Sigmoid colon (tissue), 7 donors: ENCODE data around the gene CHST8. TPM values are rescaled to one million over a fixed set of nuclear protein-coding genes. Genes with fewer than 3 reads are reported as not detected.

Source experiments
- DNase-seq: peaks from one replicate; pipeline ENCODE4 v3.0.0-alpha.2; 2019
- H3K27ac ChIP-seq, 4 donors: fragments of 200-600 bp; sonication (generic); one replicate each; pipeline ENCODE4 v1.5.1; 2016 to 2019; ENCODE audit warnings: mild to moderate bottlenecking in 1 of 4
- H3K27me3 ChIP-seq, 3 donors: fragments of 200-600 bp; sonication (generic); one replicate each; pipeline ENCODE4 v1.5.1; 2019; ENCODE audit warnings: mild to moderate bottlenecking in 1 of 3
- H3K36me3 ChIP-seq, 4 donors: fragments of 200-600 bp; sonication (generic); one replicate each; pipeline ENCODE4 v1.5.1; 2016 to 2019
- H3K4me1 ChIP-seq, 4 donors: fragments of 200-600 bp; sonication (generic); one replicate each; pipeline ENCODE4 v1.5.1; 2017 to 2019
- H3K4me3 ChIP-seq, 4 donors: fragments of 200-600 bp; sonication (generic); one replicate each; pipeline ENCODE4 v1.5.1; 2017 to 2019; ENCODE audit warnings: mild to moderate bottlenecking in 2 of 4, moderate library complexity in 1 of 4
- H3K9me3 ChIP-seq, 4 donors: fragments of 200-600 bp in 3 of 4; sonication (generic) in 3 of 4; one replicate each; pipeline versions ENCODE4 v1.5.1 to v1.6.1; 2013 to 2019
- EP300 ChIP-seq, 4 donors: sonication (generic); formaldehyde crosslinking; IDR thresholded peaks; one replicate each; pipeline ENCODE4 v1.6.1; 2017; ENCODE audit warnings: antibody characterized with exemption in 4 of 4
- POLR2A ChIP-seq, 2 donors: fragments of 450-650 bp; IDR thresholded peaks; one replicate each; pipeline ENCODE4 v1.6.1; 2016; ENCODE audit warnings: antibody characterized with exemption in 2 of 2, mild to moderate bottlenecking in 2 of 2, moderate library complexity in 2 of 2
- POLR2AphosphoS5 ChIP-seq, 4 donors: sonication (generic); formaldehyde crosslinking; IDR thresholded peaks; one replicate each; pipeline ENCODE4 v1.6.1; 2017; ENCODE audit warnings: antibody characterized with exemption in 4 of 4
- WGBS, 2 donors: extraction: QIAGEN DNeasy Blood & Tissue Kit; methylation state at CpG; one replicate each; pipeline ENCODE4 v1.1.7; 2013; 5-methylcytosine and 5-hydroxymethylcytosine counted together
- intact Hi-C: fragments of 100-400 bp; cut with DNase I; formaldehyde crosslinking; loops from one replicate; pipeline ENCODE4 v1.15.1; 2023
- polyA plus RNA-seq, 3 donors: library from polyadenylated mRNA; stranded (reverse); fragments of 200-250 nt; gene quantifications; one replicate each; pipeline ENCODE4 v1.2.3, GENCODE V29; 2013
- total RNA-seq, 4 donors: library from RNA; depleted of rRNA; stranded (reverse); fragments of >200 nt; gene quantifications; one replicate each; pipeline ENCODE4 v1.1.0, GENCODE V29; 2016
- TF ChIP-seq, protein P1 (sequence below), 4 experiments: fragments of 450-650 bp in 3 of 4; fragments of 200-600 bp in 1 of 4; IDR thresholded peaks; one replicate each; pipeline ENCODE4 v1.5.1; 2016 to 2019; ENCODE audit warnings: antibody characterized with exemption in 4 of 4, mild to moderate bottlenecking in 3 of 4, moderate library complexity in 2 of 4
- donor health status: healthy with polysubstance abuse.
- donor health status: Bipolar disorder and iron deficiency.
- donor health status: healthy.

CHST8 gene
- total and polyA plus RNA-seq, 7 donors, result 0.35 to 0.60 (median 0.36) TPM; not detected in 4

DNA sequence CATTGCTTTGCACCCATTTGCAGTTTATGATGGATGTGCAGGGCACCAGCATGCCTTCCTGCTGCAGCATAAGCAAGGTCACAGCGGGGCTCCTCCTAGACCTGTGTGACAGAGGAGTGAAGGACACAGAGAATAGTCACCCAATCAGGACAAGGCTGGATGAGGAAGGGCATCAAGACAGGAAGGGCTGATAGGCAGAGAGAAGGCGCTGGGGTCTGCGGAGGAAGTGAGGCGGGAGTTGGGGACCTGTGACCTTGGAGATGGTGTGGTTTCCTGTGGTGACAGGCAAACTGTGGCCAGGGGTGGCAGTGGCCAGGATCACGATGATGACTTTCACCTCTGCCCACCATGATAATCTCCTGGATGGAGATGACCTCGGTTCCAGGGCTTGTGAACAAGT, 158.5 kb downstream of the CHST8 start:
- Histone ChIP-seq H3K27me3 (peaks cover 0 to 43% (median 15%) of the 10 kb centered on the region in 3 donors), H3K4me3 (no peak overlapping the region), H3K27ac (no peak overlapping the region), H3K4me1 (peaks cover 0 to 5% (median 5%) of the 10 kb centered on the region in 4 donors), H3K36me3 (no peaks in the 10 kb centered on the region), H3K9me3 (no peaks in the 10 kb centered on the region)
- TF ChIP-seq POLR2AphosphoS5 (IDR thresholded peaks at IDR 0.05) (no peak), EP300 (IDR thresholded peaks at IDR 0.05) (no peak), POLR2A (IDR thresholded peaks at IDR 0.05) (no peak)
- TF ChIP-seq, protein P1, sequence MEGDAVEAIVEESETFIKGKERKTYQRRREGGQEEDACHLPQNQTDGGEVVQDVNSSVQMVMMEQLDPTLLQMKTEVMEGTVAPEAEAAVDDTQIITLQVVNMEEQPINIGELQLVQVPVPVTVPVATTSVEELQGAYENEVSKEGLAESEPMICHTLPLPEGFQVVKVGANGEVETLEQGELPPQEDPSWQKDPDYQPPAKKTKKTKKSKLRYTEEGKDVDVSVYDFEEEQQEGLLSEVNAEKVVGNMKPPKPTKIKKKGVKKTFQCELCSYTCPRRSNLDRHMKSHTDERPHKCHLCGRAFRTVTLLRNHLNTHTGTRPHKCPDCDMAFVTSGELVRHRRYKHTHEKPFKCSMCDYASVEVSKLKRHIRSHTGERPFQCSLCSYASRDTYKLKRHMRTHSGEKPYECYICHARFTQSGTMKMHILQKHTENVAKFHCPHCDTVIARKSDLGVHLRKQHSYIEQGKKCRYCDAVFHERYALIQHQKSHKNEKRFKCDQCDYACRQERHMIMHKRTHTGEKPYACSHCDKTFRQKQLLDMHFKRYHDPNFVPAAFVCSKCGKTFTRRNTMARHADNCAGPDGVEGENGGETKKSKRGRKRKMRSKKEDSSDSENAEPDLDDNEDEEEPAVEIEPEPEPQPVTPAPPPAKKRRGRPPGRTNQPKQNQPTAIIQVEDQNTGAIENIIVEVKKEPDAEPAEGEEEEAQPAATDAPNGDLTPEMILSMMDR (IDR thresholded peaks at IDR 0.05), result no peak
- WGBS, 2 donors, result 42 to 49% methylated on average over 6 of the region's 6 CpGs
- no peak for DNase-seq
- intact Hi-C loops, result no loop called here

DNA sequence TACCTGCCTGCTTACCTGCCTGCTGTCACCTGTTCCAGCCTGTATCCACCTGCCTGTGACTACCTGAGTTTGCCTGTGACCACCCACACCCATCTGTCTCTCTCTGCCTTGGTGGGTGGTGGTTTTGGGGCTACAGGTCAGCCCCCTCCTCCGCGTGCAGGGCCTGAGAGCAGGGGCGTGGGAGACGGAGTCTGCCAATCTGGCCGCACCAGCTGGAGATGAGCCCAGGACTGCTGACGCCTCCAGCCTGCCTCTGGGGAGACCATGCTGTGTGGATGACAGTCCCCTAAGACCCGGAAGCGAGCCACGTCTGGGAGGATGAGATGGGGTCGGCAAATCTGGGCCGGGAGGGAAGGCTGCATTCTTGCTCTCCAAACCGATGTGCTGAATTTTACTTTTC, 159.0 kb downstream of the CHST8 start:
- Histone ChIP-seq H3K27me3 (peaks cover 0 to 43% (median 15%) of the 10 kb centered on the region in 3 donors), H3K4me3 (no peak overlapping the region), H3K4me1 (peaks cover 0 to 5% (median 5%) of the 10 kb centered on the region in 4 donors), H3K9me3 (no peaks in the 10 kb centered on the region), H3K27ac (no peak overlapping the region), H3K36me3 (no peaks in the 10 kb centered on the region)
- WGBS, 2 donors, result 68 to 77% methylated on average over 12 of the region's 12 CpGs
- intact Hi-C loops, result no loop called here
- DNase-seq, result no peak
- TF ChIP-seq POLR2AphosphoS5 (IDR thresholded peaks at IDR 0.05) (no peak), POLR2A (IDR thresholded peaks at IDR 0.05) (no peak), EP300 (IDR thresholded peaks at IDR 0.05) (no peak)
- TF ChIP-seq, protein P1 (IDR thresholded peaks at IDR 0.05), result no peak

DNA sequence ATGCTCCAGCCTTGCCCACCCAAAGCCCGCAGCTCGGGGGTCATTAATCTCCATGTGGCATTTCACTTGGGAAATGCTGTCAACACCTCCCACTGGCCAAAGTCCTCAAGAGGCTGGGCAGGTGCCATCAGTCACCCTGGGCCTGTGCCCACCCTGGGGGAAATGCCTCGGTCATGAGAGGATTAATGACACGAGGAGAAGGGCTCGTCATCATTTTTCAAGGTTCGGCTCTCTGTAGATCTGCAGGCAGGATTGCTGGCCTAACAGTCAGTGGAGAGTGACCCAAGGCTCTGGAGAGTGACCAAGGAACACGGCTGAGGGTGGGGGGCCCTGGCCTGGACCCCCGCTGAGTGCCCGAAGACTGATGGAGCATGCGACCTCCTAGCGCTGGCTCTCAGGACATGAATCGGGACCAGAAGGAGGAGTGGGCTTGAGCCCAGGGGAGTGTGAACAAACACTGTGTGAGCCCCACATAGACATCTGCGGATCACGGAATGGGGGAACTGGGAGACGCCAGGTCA, 159.7 kb downstream of the CHST8 start:
- no peaks in the 10 kb centered on the region for H3K36me3 ChIP-seq
- H3K4me1 ChIP-seq, result peaks cover 0 to 5% (median 5%) of the 10 kb centered on the region in 4 donors
- no peak overlapping the region for H3K4me3 ChIP-seq
- no peaks in the 10 kb centered on the region for H3K9me3 ChIP-seq
- WGBS, 2 donors, result 76 to 89% methylated on average over 15 of the region's 15 CpGs
- no peak for DNase-seq
- TF ChIP-seq, protein P1 (IDR thresholded peaks at IDR 0.05), result no peak
- TF ChIP-seq POLR2AphosphoS5 (IDR thresholded peaks at IDR 0.05) (no peak), POLR2A (IDR thresholded peaks at IDR 0.05) (no peak), EP300 (IDR thresholded peaks at IDR 0.05) (no peak)
- H3K27me3 ChIP-seq, result peaks cover 0 to 44% (median 15%) of the 10 kb centered on the region in 3 donors
- intact Hi-C loops, result no loop called here
- H3K27ac ChIP-seq, result no peak overlapping the region

DNA sequence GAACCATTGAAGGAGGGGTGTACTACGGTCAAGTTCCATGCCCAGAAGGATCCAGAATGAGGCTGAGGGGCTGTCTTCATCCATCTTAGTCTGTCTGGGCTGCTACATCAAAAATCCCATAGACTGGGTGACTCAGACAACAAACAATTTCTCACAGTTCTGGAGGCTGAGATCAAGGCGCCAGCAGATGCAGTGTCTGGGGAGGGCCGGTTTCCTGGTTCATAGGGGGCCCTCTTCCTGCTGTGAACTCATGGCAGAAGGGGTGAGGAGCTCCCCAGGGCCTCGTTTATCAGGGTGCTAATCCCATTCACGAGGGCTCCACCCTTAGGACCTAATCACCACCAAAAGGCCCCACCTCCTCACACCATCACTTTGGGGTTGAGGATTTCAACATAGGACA, 160.2 kb downstream of the CHST8 start:
- Histone ChIP-seq H3K9me3 (no peaks in the 10 kb centered on the region), H3K4me3 (no peak overlapping the region), H3K4me1 (peaks cover 0 to 5% (median 5%) of the 10 kb centered on the region in 4 donors), H3K27me3 (peaks cover 0 to 45% (median 15%) of the 10 kb centered on the region in 3 donors), H3K27ac (no peak overlapping the region), H3K36me3 (no peaks in the 10 kb centered on the region)
- WGBS, 2 donors, result 46 to 62% methylated on average over 5 of the region's 5 CpGs
- TF ChIP-seq, protein P1 (IDR thresholded peaks at IDR 0.05), result no peak
- no peak for TF ChIP-seq POLR2A (IDR thresholded peaks at IDR 0.05)
- TF ChIP-seq POLR2AphosphoS5 (IDR thresholded peaks at IDR 0.05), result no peak
- no peak for TF ChIP-seq EP300 (IDR thresholded peaks at IDR 0.05)
- no peak for DNase-seq
- intact Hi-C loops, result no loop called here

DNA sequence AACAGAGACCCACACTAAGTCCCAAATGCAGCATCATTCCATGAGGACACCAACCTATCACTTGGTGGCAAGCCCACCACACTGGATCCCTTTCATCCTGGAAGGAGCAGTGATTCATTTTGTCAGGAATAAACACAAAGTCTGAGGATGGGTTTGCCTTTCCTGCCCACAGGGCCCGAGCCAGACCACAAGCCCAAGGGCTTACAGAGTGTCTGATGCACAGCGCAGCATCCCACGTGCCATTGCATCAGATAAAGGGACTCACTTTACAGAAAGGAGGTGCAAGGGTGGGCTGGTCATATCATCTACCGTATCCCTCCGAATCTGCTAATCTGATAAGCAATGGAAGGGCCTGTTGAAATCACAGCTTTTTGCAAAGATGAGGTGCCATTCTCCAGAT, 162.7 kb downstream of the CHST8 start:
- no peaks in the 10 kb centered on the region for H3K36me3 ChIP-seq
- 80 to 88% methylated on average over 5 of the region's 5 CpGs for WGBS, 2 donors
- no peak for DNase-seq
- H3K4me1 ChIP-seq, result no peaks in the 10 kb centered on the region
- H3K27me3 ChIP-seq, result peaks cover 0 to 22% (median 2%) of the 10 kb centered on the region in 3 donors
- TF ChIP-seq POLR2AphosphoS5 (IDR thresholded peaks at IDR 0.05) (no peak), EP300 (IDR thresholded peaks at IDR 0.05) (no peak), POLR2A (IDR thresholded peaks at IDR 0.05) (no peak)
- TF ChIP-seq, protein P1 (IDR thresholded peaks at IDR 0.05), result no peak
- no peaks in the 10 kb centered on the region for H3K9me3 ChIP-seq
- no peak overlapping the region for H3K4me3 ChIP-seq
- intact Hi-C loops, result no loop called here
- no peak overlapping the region for H3K27ac ChIP-seq
